ENCODE data around the gene ZCCHC7. TPM values are rescaled to one million over a fixed set of nuclear protein-coding genes. Genes with fewer than 3 reads are reported as not detected.

The ZCCHC7 gene
- total and polyA plus RNA-seq, 2 of the 8 experiments (the other 6 are each of a cell fraction or from before 2014, with no cell fraction given): 12.2 to 27.5 TPM

GRCh38 chr9:37327553-37327952 lies 207.2 kb downstream of the ZCCHC7 start (continued):
- TF ChIP-seq CHD7 (IDR thresholded peaks at IDR 0.05; ENCODE audit: insufficient replicate concordance, low read length): no peak
- TF ChIP-seq TCF12 (IDR thresholded peaks at IDR 0.05; ENCODE audit: low read depth, low read length): no peak
